Neural progenitor cell (in vitro differentiated cells): ENCODE measurements around the gene ERBB4.

Experiments
- CTCF ChIP-seq: fragments of 200-600 bp; sonication (generic); IDR thresholded peaks from 2 replicates; pipeline ENCODE4 v1.5.1; 2017; ENCODE audit warnings: antibody characterized with exemption, mild to moderate bottlenecking
- EZH2phosphoT487 ChIP-seq: fragments of 200-600 bp; sonication (generic); IDR thresholded peaks from 2 replicates; pipeline ENCODE4 v1.6.1; 2017; ENCODE audit warnings: antibody characterized with exemption

- TF ChIP-seq CTCF, result no peak
- no peak for TF ChIP-seq EZH2phosphoT487
These were observed 1167.1 kb downstream of the ERBB4 start for GRCh38 chr2:211371465-211371864.
